ENCODE measurements around the gene OLFML3.

The OLFML3 gene

GRCh38 chr1:114021665-114022099 is 42.4 kb downstream of the OLFML3 start:
- peaks cover 7% of the 10 kb centered on the region for H3K36me3 Mint-ChIP-seq (ENCODE audit: low read depth)
- H3K9me3 Mint-ChIP-seq: peaks cover 16% of the 10 kb centered on the region
- H3K4me3 Mint-ChIP-seq: no peak overlapping the region
- no peak for TF ChIP-seq CTCF (IDR thresholded peaks at IDR 0.05)
- peak overlapping the region; percentile 95 for H3K27ac Mint-ChIP-seq
- no peak for DNase-seq
- H3K4me1 Mint-ChIP-seq: peaks cover 60% of the 10 kb centered on the region
- H3K27me3 Mint-ChIP-seq (ENCODE audit: low read depth, poor library complexity): peaks cover 2% of the 10 kb centered on the region

- H3K36me3 Mint-ChIP-seq (ENCODE audit: low read depth): peaks cover 7% of the 10 kb centered on the region
- no peak overlapping the region for H3K4me3 Mint-ChIP-seq
- H3K4me1 Mint-ChIP-seq: peaks cover 70% of the 10 kb centered on the region
- peak overlapping the region; percentile 99 for H3K27ac Mint-ChIP-seq
- no peak for DNase-seq
- H3K27me3 Mint-ChIP-seq (ENCODE audit: low read depth, poor library complexity): peaks cover 2% of the 10 kb centered on the region
- H3K9me3 Mint-ChIP-seq: peaks cover 16% of the 10 kb centered on the region
- no peak for TF ChIP-seq CTCF (IDR thresholded peaks at IDR 0.05)
These were observed 43.6 kb downstream of the OLFML3 start for GRCh38 chr1:114022877-114023276.

DNA sequence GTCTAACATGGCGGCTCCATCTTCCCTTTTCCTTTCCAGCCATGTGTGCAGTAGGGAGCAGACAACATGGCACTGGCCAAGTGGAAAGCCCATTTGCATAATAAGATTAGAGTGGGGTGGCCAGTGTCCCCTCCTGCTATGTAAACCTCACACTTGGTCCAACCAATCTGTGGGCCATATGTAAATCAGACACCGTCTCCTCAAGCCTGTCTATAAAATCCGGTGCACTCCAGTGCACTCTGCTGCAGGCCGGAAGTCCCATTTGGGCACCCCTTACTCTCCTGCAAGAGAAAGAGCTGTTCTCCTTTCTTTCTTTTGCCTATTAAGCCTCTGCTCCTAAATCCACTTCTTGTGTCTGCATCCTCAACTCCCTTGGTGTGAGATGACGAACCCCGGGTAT is 44.1 kb downstream of the OLFML3 start:
- peaks cover 70% of the 10 kb centered on the region for H3K4me1 Mint-ChIP-seq
- TF ChIP-seq CTCF (IDR thresholded peaks at IDR 0.05): no peak
- H3K4me3 Mint-ChIP-seq: peak overlapping the region; percentile 5
- no peaks in the 10 kb centered on the region for H3K27me3 Mint-ChIP-seq (ENCODE audit: low read depth, poor library complexity)
- H3K27ac Mint-ChIP-seq: peak overlapping the region; percentile 99
- H3K36me3 Mint-ChIP-seq (ENCODE audit: low read depth): peaks cover 7% of the 10 kb centered on the region
- H3K9me3 Mint-ChIP-seq: peaks cover 16% of the 10 kb centered on the region
- peak; percentile 20 for DNase-seq

DNA sequence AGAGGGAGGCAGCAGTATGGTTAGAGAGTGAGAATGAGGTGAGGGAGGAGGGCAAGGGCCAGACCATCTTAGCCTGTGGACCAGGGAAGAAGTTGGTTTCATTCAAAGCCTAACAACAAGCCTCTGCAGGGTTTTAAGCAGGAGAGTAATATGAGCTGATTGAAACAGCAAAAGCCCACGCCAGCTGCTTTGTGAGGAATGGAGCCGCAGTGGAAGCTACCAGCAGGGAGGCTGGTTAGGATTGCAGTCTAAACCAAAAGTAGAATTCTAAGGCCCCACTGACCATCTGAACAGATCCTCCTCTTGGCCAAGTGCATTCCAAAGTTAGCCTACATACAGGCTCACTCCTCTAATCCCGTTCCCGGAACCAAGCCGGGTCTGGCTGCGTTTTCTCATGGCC is 44.8 kb downstream of the OLFML3 start:
- Mint-ChIP-seq H3K36me3 (ENCODE audit: low read depth) (peaks cover 7% of the 10 kb centered on the region), H3K27me3 (ENCODE audit: low read depth, poor library complexity) (no peaks in the 10 kb centered on the region), H3K4me3 (peak overlapping the region; percentile 5), H3K9me3 (peaks cover 15% of the 10 kb centered on the region), H3K4me1 (peaks cover 70% of the 10 kb centered on the region), H3K27ac (peak overlapping the region; percentile 99)
- DNase-seq: no peak
- TF ChIP-seq CTCF (IDR thresholded peaks at IDR 0.05): no peak

DNA sequence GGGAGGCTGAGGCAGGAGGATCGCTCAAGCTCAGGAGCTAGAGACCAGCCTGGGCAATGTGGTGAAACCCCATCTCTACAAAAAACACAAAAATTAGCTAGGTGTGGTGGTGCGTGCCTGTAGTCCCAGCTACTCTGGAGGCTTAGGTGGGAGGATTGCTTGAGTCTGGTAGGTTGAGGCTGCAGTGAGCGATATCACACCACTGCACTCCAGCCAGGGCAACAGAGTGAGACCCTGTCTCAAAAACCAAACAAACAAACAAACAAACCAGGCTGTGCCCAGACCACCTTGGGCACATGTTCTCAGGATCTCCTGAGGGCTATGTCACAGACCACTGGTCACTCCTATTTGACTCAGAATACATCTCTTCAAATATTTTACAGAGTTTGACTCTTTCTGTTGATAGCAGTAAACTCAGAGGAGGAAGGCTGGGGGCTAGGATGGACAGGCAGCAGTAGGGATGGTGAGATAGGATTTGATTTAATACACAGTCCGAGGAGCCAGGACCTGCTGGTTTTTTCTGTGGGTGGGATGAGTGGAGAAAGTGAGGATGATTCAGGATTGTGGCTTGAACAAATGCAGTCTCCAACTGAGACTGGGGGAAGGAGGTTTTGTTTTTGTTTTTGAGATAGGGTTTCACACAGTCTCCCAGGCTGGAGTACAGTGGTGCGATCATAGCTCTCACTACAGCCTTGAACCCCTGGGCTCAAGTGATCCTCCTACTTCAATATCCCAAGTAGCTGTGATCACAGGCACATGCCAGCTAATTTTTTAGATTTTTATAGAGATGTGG is 46.5 kb downstream of the OLFML3 start:
- peaks cover 7% of the 10 kb centered on the region for H3K9me3 Mint-ChIP-seq
- H3K36me3 Mint-ChIP-seq (ENCODE audit: low read depth): no peaks in the 10 kb centered on the region
- TF ChIP-seq CTCF (IDR thresholded peaks at IDR 0.05): no peak
- DNase-seq: no peak
- peaks cover 64% of the 10 kb centered on the region for H3K4me1 Mint-ChIP-seq
- peak overlapping the region; percentile 87 for H3K27ac Mint-ChIP-seq
- no peak overlapping the region for H3K4me3 Mint-ChIP-seq
- H3K27me3 Mint-ChIP-seq (ENCODE audit: low read depth, poor library complexity): no peaks in the 10 kb centered on the region

- Mint-ChIP-seq H3K27me3 (ENCODE audit: low read depth, poor library complexity) (no peaks in the 10 kb centered on the region), H3K27ac (no peak overlapping the region), H3K4me3 (no peak overlapping the region), H3K4me1 (peaks cover 54% of the 10 kb centered on the region), H3K36me3 (ENCODE audit: low read depth) (no peaks in the 10 kb centered on the region), H3K9me3 (peaks cover 4% of the 10 kb centered on the region)
- no peak for TF ChIP-seq CTCF (IDR thresholded peaks at IDR 0.05)
- DNase-seq: no peak
These were observed 47.5 kb downstream of the OLFML3 start for GRCh38 chr1:114026797-114027196.
